Mononuclear cell (primary cell): Measurements from ENCODE around the gene C6orf62. TPM values are rescaled to one million over a fixed set of nuclear protein-coding genes. Genes with fewer than 3 reads are reported as not detected.
"Not testable (repeated sequence)": the region's sequence is repeated elsewhere in the genome, so short reads cannot be mapped to it uniquely, and the experiment has no call there.

Source experiments
- H3K27me3 ChIP-seq: 2 replicates; pipeline ENCODE4 v1.6.0; 2011; ENCODE audit warnings: low read length, control low read depth; ENCODE audit not compliant: insufficient read depth
- H3K4me1 ChIP-seq: 2 replicates; pipeline ENCODE4 v1.5.1; 2011; ENCODE audit warnings: mild to moderate bottlenecking, low read length, control low read depth; ENCODE audit not compliant: insufficient read depth
- H3K4me3 ChIP-seq: 2 replicates; pipeline ENCODE4 v1.5.1; 2011; ENCODE audit warnings: mild to moderate bottlenecking, low read length, moderate library complexity
- H3K9me3 ChIP-seq: 2 replicates; pipeline ENCODE4 v1.5.1; 2011; ENCODE audit warnings: low read depth, mild to moderate bottlenecking, control low read depth, low read length
- total RNA-seq: library from RNA; depleted of rRNA; stranded (reverse); fragments of >200 nt; gene quantifications from one replicate; pipeline ENCODE4 v1.2.3, GENCODE V29; 2012

Gene C6orf62
- total RNA-seq, 1 donor = 81.6 TPM

DNA sequence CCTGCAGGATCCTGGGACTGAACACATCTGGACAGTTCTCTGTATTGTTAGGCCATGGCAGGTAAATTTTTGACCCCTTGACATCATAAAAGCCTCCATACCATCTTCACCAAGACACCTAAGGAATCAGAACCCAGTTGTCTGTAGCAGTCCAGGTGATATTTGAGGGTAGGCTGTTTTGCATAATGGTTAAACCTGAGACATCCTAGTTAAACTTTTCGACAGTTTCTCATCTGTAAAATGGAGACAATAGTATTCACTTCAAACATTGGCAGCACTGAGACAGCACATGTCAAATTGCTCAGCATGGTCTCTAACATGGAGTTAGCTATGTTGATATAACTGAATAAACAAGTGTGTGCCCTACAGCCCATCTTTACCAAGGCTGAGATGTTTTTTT, 24.8 kb downstream of the C6orf62 start:
- H3K4me1 ChIP-seq = no peaks in the 10 kb centered on the region
- H3K27me3 ChIP-seq = no peaks in the 10 kb centered on the region
- no peak overlapping the region for H3K4me3 ChIP-seq
- H3K9me3 ChIP-seq = no peaks in the 10 kb centered on the region

GRCh38 chr6:24692848-24693592, 25.9 kb downstream of the C6orf62 start:
- Histone ChIP-seq H3K27me3 (no peaks in the 10 kb centered on the region), H3K9me3 (no peaks in the 10 kb centered on the region), H3K4me1 (no peaks in the 10 kb centered on the region), H3K4me3 (no peak overlapping the region)

GRCh38 chr6:24692415-24692814, 26.5 kb downstream of the C6orf62 start:
- Histone ChIP-seq H3K27me3 (no peaks in the 10 kb centered on the region), H3K9me3 (no peaks in the 10 kb centered on the region), H3K4me3 (no peak overlapping the region), H3K4me1 (no peaks in the 10 kb centered on the region)

DNA sequence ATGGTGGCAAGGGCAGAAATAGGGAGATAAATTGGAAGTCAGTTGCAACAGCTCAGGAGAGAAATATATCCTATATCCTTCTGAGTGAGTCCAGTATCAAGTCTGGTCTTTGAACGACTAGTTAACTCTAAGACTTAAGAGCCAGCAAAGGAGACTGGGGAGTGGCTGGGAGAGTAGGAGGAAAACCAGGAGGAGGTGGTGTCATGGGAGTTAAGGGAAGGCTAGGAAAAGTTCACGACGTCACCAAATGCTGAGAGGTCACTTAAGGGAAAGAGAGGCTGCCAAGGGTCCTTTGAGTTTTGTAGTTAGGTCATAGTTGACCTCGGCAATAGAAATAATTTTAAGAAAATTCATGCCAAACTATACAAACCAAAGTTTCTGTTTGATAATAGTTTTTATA, 27.0 kb downstream of the C6orf62 start:
- H3K9me3 ChIP-seq = no peaks in the 10 kb centered on the region
- H3K4me1 ChIP-seq = peaks cover under 1% of the 10 kb centered on the region
- H3K4me3 ChIP-seq = no peak overlapping the region
- H3K27me3 ChIP-seq = no peaks in the 10 kb centered on the region

DNA sequence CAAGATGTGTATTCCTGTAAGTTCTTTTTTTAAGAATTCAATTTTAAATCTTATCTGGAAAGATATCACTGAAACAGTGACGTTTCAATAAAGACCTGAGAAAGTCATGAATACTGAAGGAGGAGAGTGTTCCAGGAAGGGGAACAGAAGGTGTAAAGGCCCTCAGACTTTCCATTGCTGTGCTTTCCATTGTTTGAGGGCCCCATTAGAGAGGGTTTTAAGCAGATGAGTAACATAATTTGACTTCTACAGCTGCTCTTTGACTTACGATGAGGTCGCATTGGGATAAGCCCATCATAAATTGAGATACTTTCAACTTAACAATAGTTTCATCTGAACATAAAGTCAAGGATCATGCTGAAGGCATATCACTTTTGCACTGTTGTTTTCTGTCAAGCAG, 27.4 kb downstream of the C6orf62 start:
- Histone ChIP-seq H3K9me3 (no peaks in the 10 kb centered on the region), H3K27me3 (no peaks in the 10 kb centered on the region), H3K4me1 (peaks cover 5% of the 10 kb centered on the region), H3K4me3 (no peak overlapping the region)

DNA sequence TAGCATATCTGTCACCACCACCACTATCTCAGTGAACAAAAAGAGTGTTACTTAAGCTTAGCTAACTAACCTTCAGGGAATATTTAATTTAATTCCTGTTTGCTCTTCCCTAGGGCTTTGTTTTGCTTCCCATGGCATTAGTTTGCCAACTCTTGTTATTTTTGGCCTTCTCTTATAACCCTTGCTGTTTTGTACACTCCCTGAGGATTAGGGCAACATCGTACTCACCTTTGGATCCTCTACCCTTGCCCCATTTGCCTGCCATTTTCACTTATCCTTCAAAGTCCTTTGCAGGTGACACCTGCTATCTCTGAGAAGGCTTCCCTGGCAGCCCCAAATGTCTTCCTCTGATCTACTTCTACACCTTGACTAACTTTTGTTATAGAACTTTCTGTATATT, 28.4 kb downstream of the C6orf62 start:
- H3K4me1 ChIP-seq = peaks cover 6% of the 10 kb centered on the region
- H3K9me3 ChIP-seq = no peaks in the 10 kb centered on the region
- H3K27me3 ChIP-seq = no peaks in the 10 kb centered on the region
- no peak overlapping the region for H3K4me3 ChIP-seq

- H3K27me3 ChIP-seq = no peaks in the 10 kb centered on the region
- no peak overlapping the region for H3K4me3 ChIP-seq
- H3K4me1 ChIP-seq = peaks cover 6% of the 10 kb centered on the region
- no peaks in the 10 kb centered on the region for H3K9me3 ChIP-seq
These were observed 29.0 kb downstream of the C6orf62 start for GRCh38 chr6:24689964-24690363.

DNA sequence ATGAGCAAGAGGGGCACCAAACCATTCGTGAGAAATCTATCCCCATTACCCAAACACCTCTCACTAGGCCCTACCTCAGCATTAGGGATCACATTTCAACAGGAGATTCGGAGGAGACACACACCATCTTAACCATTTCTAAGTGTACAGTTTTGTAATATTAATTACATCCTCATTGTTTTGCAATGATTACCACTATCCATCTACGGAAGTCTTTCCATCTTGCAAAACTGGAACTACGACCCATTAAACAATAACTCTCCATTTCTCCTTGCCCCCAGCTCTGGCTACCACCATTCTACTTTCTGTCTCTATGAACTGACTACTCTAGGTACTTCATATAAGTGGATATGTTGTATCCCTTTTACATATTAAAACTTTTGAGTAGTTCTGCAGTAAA, 32.0 kb downstream of the C6orf62 start:
- no peaks in the 10 kb centered on the region for H3K27me3 ChIP-seq
- H3K9me3 ChIP-seq = no peaks in the 10 kb centered on the region
- no peak overlapping the region for H3K4me3 ChIP-seq
- peaks cover 6% of the 10 kb centered on the region for H3K4me1 ChIP-seq

DNA sequence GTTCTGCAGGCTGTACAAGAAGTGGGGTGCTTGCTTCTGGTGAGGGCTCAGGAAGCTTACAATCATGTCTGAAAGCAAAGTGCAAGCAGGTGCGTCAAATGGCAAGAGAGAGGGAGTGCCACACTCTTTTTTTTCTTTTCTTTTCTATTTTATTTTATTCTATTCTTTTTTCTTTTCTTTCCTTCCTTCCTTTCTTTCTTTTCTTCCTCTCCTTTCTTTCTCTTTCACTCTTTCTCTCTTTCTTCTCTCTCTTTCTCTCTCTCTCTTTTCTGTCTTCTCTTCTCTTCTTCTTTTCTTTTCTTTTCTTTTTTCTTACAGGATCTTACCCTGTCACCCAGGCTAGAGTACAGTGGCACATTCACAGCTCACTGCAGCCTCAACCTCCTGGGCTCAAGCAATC, 32.5 kb downstream of the C6orf62 start:
- peaks cover 6% of the 10 kb centered on the region for H3K4me1 ChIP-seq
- H3K27me3 ChIP-seq = no peaks in the 10 kb centered on the region
- no peaks in the 10 kb centered on the region for H3K9me3 ChIP-seq
- no peak overlapping the region for H3K4me3 ChIP-seq

DNA sequence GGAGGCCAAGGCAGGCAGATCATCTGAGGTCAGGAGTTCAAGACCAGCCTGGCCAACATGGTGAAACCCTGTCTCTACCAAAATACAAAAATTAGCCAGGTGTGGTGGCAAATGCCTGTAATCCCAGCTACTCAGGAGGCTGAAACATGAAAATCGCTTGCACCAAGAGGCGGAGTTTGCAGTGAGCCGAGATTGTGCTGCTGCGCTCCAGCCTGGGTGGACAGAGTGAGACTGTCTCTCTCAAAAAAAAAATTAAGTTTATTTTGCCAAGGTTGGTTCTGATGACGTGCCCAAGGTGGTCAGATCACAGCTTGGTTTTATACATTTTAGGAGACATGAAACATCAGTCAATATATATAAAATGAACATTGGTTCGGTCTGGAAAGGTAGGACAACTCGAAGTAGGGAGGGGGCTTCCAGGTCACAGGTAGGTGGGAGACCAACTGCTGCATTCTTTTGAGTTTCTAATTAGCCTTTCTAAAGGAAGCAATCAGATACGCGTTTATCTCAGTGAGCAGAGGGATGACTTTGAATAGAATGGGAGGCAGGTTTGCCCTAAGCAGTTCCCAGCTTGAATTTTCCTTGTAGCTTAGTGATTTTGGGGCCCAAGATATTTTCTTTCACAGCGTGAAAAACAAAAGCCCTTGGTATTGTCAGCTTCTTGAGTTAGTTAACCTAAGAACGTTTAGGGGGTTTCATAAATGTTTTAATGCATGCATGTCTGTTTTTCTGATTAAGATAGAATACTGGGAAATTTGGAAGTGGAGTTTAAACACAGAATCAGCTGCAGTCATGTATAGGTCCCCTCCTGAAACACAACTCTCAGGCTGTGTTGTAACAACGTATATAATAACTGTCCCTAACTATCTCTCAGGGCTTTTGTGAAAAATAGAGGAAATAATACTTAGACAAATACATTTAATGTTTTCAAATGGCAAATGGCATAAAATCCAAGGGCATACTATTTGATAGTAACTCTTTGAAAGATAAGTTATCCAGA, 35.4 kb downstream of the C6orf62 start:
- H3K9me3 ChIP-seq = no peaks in the 10 kb centered on the region
- no peaks in the 10 kb centered on the region for H3K27me3 ChIP-seq
- H3K4me3 ChIP-seq = no peak overlapping the region
- peaks cover 6% of the 10 kb centered on the region for H3K4me1 ChIP-seq

DNA sequence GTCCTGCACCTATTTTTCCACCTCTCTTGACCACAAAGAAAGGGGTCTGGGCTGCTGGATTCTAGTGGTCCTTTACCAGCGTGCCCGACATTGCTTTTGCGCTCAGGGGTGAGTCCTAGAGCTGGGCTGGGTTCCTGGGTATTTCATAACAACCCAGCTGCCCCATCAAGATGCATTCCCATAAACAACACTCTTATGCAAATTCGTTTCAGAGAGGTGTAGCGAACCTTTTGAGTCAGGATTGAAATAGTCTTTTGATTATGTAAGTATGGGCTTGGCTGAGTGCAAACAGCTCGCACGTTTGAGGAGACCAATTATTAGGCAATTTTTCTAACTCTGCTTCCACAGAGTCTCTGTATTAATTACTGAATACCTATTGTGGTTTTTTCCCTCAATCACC, 38.4 kb downstream of the C6orf62 start:
- Histone ChIP-seq H3K9me3 (no peaks in the 10 kb centered on the region), H3K4me3 (no peak overlapping the region), H3K27me3 (no peaks in the 10 kb centered on the region), H3K4me1 (no peaks in the 10 kb centered on the region)

- not testable (repeated sequence) for H3K4me3 ChIP-seq, H3K27me3 ChIP-seq, H3K9me3 ChIP-seq, H3K4me1 ChIP-seq
These were observed 40.1 kb downstream of the C6orf62 start for GRCh38 chr6:24678792-24679352.

- Histone ChIP-seq H3K4me3 (no peak overlapping the region), H3K9me3 (no peaks in the 10 kb centered on the region), H3K4me1 (peaks cover 3% of the 10 kb centered on the region), H3K27me3 (no peaks in the 10 kb centered on the region)
These were observed 45.3 kb downstream of the C6orf62 start for GRCh38 chr6:24673625-24674024.

GRCh38 chr6:24672620-24673182, 46.3 kb downstream of the C6orf62 start:
- H3K4me3 ChIP-seq = no peak overlapping the region
- H3K27me3 ChIP-seq = no peaks in the 10 kb centered on the region
- H3K4me1 ChIP-seq = peaks cover 12% of the 10 kb centered on the region
- H3K9me3 ChIP-seq = no peaks in the 10 kb centered on the region

DNA sequence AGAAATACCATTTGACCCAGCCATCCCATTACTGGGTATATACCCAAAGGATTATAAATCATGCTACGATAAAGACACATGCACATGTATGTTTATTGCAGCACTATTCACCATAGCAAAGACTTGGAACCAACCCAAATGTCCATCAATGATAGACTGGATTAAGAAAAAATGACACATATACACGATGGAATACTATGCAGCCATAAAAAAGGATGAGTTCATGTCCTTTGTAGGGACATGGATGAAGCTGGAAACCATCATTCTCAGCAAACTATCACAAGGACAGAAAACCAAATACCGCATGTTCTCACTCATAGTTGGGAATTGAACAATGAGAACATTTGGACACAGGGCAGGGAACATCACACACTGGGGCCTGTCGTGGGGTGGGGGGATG, 47.9 kb downstream of the C6orf62 start:
- peaks cover 20% of the 10 kb centered on the region for H3K4me1 ChIP-seq
- H3K9me3 ChIP-seq, H3K4me3 ChIP-seq, H3K27me3 ChIP-seq: not testable (repeated sequence)
